ENCODE measurements around the gene ATP6V1B1. TPM values are rescaled to one million over a fixed set of nuclear protein-coding genes. Genes with fewer than 3 reads are reported as not detected.

The ATP6V1B1 gene
- total RNA-seq, 1 experiment from 2014 or later, result not detected

GRCh38 chr2:70944111-70944690 is 8.5 kb downstream of the ATP6V1B1 start:
- Histone ChIP-seq H3K9me2 (replicated peaks; ENCODE audit: low read length) (no peaks in the 10 kb centered on the region), H3F3A (ENCODE audit: low read length, unreplicated experiment) (no peaks in the 10 kb centered on the region), H3K4me3 (ENCODE audit: low read length) (no peak overlapping the region), H3K4me2 (ENCODE audit: low read length) (no peak overlapping the region), H4K20me1 (ENCODE audit: low read length) (no peaks in the 10 kb centered on the region), H3K9ac (ENCODE audit: low read length) (no peak overlapping the region), H3K4me1 (ENCODE audit: insufficient read depth, low read length) (peaks cover 28% of the 10 kb centered on the region), H3K27ac (ENCODE audit: low read length) (no peak overlapping the region), H3K36me3 (ENCODE audit: low read depth, low read length) (no peaks in the 10 kb centered on the region), H3K79me2 (ENCODE audit: low read length) (no peaks in the 10 kb centered on the region), H3K27me3 (ENCODE audit: low read length) (no peaks in the 10 kb centered on the region), H3K9me3 (ENCODE audit: low read length) (no peaks in the 10 kb centered on the region), H2AFZ (ENCODE audit: low read length) (no peak overlapping the region)
- no peak for ATAC-seq
- BruUV-seq (replicated peaks), result no TSS peak
- intact Hi-C loops (cut with micrococcal nuclease), result loop anchor here (10.0 kb wide), 1 partner anchor 289 kb away; no protein-coding TSS in a partner anchor
- TF ChIP-seq EZH2 (IDR thresholded peaks at IDR 0.05; ENCODE audit: low read length, unreplicated experiment), result no peak
- TF ChIP-seq EZH2phosphoT487 (IDR thresholded peaks at IDR 0.05; ENCODE audit: borderline replicate concordance, low read length), result no peak
- TF ChIP-seq, protein P1, sequence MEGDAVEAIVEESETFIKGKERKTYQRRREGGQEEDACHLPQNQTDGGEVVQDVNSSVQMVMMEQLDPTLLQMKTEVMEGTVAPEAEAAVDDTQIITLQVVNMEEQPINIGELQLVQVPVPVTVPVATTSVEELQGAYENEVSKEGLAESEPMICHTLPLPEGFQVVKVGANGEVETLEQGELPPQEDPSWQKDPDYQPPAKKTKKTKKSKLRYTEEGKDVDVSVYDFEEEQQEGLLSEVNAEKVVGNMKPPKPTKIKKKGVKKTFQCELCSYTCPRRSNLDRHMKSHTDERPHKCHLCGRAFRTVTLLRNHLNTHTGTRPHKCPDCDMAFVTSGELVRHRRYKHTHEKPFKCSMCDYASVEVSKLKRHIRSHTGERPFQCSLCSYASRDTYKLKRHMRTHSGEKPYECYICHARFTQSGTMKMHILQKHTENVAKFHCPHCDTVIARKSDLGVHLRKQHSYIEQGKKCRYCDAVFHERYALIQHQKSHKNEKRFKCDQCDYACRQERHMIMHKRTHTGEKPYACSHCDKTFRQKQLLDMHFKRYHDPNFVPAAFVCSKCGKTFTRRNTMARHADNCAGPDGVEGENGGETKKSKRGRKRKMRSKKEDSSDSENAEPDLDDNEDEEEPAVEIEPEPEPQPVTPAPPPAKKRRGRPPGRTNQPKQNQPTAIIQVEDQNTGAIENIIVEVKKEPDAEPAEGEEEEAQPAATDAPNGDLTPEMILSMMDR (conservative IDR thresholded peaks at IDR 0.05; ENCODE audit: low read depth, low read length), result no peak
- ChIA-PET POLR2A (ENCODE audit: unreplicated experiment) (no interaction called here), CTCF (no interaction called here)
- DNase-seq, result no peak

GRCh38 chr2:70946832-70947442 is 11.2 kb downstream of the ATP6V1B1 start:
- TF ChIP-seq, protein P1 (conservative IDR thresholded peaks at IDR 0.05; ENCODE audit: low read depth, low read length), result peak; percentile 92
- no peak for TF ChIP-seq EZH2phosphoT487 (IDR thresholded peaks at IDR 0.05; ENCODE audit: borderline replicate concordance, low read length)
- peak overlapping the region; percentile 100; the same call in 1 of the 2 replicates for H2AFZ ChIP-seq (ENCODE audit: low read length)
- H3K4me1 ChIP-seq (ENCODE audit: insufficient read depth, low read length), result peaks cover 28% of the 10 kb centered on the region
- no TSS peak for BruUV-seq (replicated peaks)
- H3K9me2 ChIP-seq (replicated peaks; ENCODE audit: low read length), result no peaks in the 10 kb centered on the region
- CTCF ChIA-PET, result interaction anchor here (1.0 kb wide), 2 partner anchors 11 to 20 kb away, joined by 3 to 4 read pairs; partner anchors contain the start of gene ATP6V1B1
- no peaks in the 10 kb centered on the region for H3K9me3 ChIP-seq (ENCODE audit: low read length)
- no peaks in the 10 kb centered on the region for H4K20me1 ChIP-seq (ENCODE audit: low read length)
- no peak overlapping the region for H3K9ac ChIP-seq (ENCODE audit: low read length)
- no peaks in the 10 kb centered on the region for H3K79me2 ChIP-seq (ENCODE audit: low read length)
- no peaks in the 10 kb centered on the region for H3K36me3 ChIP-seq (ENCODE audit: low read depth, low read length)
- peak overlapping the region; percentile 96 for H3K4me2 ChIP-seq (ENCODE audit: low read length)
- H3K27ac ChIP-seq (ENCODE audit: low read length), result no peak overlapping the region
- ATAC-seq (peak; percentile 19; the same call in 1 of the 2 replicates), DNase-seq (peak; percentile 78)
- no peaks in the 10 kb centered on the region for H3F3A ChIP-seq (ENCODE audit: low read length, unreplicated experiment)
- H3K27me3 ChIP-seq (ENCODE audit: low read length), result no peaks in the 10 kb centered on the region
- peak overlapping the region; percentile 70; the same call in 1 of the 2 replicates for H3K4me3 ChIP-seq (ENCODE audit: low read length)
- POLR2A ChIA-PET (ENCODE audit: unreplicated experiment), result no interaction called here
- intact Hi-C loops (cut with micrococcal nuclease), result loop anchor here (1.0 to 10.0 kb wide), 3 partner anchors 76 to 292 kb away; no protein-coding TSS in a partner anchor

Measured in PC-3 (cell line).